ENCODE measurements around the gene SHLD1. TPM values are rescaled to one million over a fixed set of nuclear protein-coding genes. Genes with fewer than 3 reads are reported as not detected.
A peak's percentile ranks its signal among the peaks of the same experiment; 100 is the strongest.
"Not testable (repeated sequence)": the region's sequence is repeated elsewhere in the genome, so short reads cannot be mapped to it uniquely, and the experiment has no call there.

SHLD1 gene
- total RNA-seq (2014; rRNA removed; shearing (Covaris generic)) (1.4 and 5.2 TPM in 2 replicates), polyA plus RNA-seq (2016; fragmentation: Nextera tagmentation; extraction: Ambion mirVana) (15.0 and 15.1 TPM in 2 replicates)
- long read RNA-seq, partial matches to known transcripts, result 0 of 4 reads
- long read RNA-seq, other reads (novel, unspliced or antisense), result 1 of 4 reads

- peak; percentile 92 for ATAC-seq
- Mint-ChIP-seq H3K27me3 (ENCODE audit: insufficient read depth, low read depth, poor library complexity) (peaks cover 4% of the 10 kb centered on the region), H3K27ac (peak within 1 kb of the TSS; percentile 98), H3K4me1 (peaks cover 11% of the 10 kb centered on the region), H3K9me3 (peaks cover 3% of the 10 kb centered on the region; the same call in 2 of the 3 replicates), H3K36me3 (ENCODE audit: low read depth) (peaks cover 3% of the 10 kb centered on the region; the same call in 2 of the 3 replicates), H3K4me3 (peak within 1 kb of the TSS; percentile 82)
- 0 out of 2 replicates have a peak, but pooled peaks cover 6% of the 10 kb centered on the region for H3K9me2 ChIP-seq (ENCODE audit: insufficient read depth)
- H3K27ac ChIP-seq (ENCODE audit: low read depth), result peak within 1 kb of the TSS; percentile 87
- H4K20me1 ChIP-seq (replicated peaks; ENCODE audit: insufficient read depth), result no peaks in the 10 kb centered on the region
- H3F3A ChIP-seq (replicated peaks; ENCODE audit: low read depth), result no peaks in the 10 kb centered on the region
- no peaks in the 10 kb centered on the region for H3K36me3 ChIP-seq (ENCODE audit: insufficient read depth)
- peak within 1 kb of the TSS; percentile 64 for H3K4me2 ChIP-seq
- H3K4me1 ChIP-seq (ENCODE audit: insufficient read depth), result peaks cover 8% of the 10 kb centered on the region
- peak within 1 kb of the TSS; percentile 43; the same call in 1 of the 2 replicates for H2AFZ ChIP-seq
- peak; percentile 96 for DNase-seq (ENCODE audit: low spot score)
- H3K79me2 ChIP-seq (replicated peaks; ENCODE audit: insufficient read depth), result no peaks in the 10 kb centered on the region
- TF ChIP-seq, protein P1, sequence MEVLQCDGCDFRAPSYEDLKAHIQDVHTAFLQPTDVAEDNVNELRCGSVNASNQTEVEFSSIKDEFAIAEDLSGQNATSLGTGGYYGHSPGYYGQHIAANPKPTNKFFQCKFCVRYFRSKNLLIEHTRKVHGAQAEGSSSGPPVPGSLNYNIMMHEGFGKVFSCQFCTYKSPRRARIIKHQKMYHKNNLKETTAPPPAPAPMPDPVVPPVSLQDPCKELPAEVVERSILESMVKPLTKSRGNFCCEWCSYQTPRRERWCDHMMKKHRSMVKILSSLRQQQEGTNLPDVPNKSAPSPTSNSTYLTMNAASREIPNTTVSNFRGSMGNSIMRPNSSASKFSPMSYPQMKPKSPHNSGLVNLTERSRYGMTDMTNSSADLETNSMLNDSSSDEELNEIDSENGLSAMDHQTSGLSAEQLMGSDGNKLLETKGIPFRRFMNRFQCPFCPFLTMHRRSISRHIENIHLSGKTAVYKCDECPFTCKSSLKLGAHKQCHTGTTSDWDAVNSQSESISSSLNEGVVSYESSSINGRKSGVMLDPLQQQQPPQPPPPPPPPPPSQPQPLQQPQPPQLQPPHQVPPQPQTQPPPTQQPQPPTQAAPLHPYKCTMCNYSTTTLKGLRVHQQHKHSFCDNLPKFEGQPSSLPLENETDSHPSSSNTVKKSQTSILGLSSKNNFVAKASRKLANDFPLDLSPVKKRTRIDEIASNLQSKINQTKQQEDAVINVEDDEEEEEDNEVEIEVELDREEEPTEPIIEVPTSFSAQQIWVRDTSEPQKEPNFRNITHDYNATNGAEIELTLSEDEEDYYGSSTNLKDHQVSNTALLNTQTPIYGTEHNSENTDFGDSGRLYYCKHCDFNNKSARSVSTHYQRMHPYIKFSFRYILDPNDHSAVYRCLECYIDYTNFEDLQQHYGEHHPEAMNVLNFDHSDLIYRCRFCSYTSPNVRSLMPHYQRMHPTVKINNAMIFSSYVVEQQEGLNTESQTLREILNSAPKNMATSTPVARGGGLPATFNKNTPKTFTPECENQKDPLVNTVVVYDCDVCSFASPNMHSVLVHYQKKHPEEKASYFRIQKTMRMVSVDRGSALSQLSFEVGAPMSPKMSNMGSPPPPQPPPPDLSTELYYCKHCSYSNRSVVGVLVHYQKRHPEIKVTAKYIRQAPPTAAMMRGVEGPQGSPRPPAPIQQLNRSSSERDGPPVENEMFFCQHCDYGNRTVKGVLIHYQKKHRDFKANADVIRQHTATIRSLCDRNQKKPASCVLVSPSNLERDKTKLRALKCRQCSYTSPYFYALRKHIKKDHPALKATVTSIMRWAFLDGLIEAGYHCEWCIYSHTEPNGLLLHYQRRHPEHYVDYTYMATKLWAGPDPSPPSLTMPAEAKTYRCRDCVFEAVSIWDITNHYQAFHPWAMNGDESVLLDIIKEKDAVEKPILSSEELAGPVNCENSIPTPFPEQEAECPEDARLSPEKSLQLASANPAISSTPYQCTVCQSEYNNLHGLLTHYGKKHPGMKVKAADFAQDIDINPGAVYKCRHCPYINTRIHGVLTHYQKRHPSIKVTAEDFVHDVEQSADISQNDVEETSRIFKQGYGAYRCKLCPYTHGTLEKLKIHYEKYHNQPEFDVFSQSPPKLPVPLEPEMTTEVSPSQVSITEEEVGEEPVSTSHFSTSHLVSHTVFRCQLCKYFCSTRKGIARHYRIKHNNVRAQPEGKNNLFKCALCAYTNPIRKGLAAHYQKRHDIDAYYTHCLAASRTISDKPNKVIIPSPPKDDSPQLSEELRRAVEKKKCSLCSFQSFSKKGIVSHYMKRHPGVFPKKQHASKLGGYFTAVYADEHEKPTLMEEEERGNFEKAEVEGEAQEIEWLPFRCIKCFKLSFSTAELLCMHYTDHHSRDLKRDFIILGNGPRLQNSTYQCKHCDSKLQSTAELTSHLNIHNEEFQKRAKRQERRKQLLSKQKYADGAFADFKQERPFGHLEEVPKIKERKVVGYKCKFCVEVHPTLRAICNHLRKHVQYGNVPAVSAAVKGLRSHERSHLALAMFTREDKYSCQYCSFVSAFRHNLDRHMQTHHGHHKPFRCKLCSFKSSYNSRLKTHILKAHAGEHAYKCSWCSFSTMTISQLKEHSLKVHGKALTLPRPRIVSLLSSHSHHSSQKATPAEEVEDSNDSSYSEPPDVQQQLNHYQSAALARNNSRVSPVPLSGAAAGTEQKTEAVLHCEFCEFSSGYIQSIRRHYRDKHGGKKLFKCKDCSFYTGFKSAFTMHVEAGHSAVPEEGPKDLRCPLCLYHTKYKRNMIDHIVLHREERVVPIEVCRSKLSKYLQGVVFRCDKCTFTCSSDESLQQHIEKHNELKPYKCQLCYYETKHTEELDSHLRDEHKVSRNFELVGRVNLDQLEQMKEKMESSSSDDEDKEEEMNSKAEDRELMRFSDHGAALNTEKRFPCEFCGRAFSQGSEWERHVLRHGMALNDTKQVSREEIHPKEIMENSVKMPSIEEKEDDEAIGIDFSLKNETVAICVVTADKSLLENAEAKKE (CRISPR knock-in tag; IDR thresholded peaks at IDR 0.05), result no peak
- 0 out of 2 replicates have a peak, but pooled peaks have one; percentile 30 for TF ChIP-seq ZNF114 (CRISPR knock-in tag; IDR thresholded peaks at IDR 0.05)
- TF ChIP-seq, protein P2, sequence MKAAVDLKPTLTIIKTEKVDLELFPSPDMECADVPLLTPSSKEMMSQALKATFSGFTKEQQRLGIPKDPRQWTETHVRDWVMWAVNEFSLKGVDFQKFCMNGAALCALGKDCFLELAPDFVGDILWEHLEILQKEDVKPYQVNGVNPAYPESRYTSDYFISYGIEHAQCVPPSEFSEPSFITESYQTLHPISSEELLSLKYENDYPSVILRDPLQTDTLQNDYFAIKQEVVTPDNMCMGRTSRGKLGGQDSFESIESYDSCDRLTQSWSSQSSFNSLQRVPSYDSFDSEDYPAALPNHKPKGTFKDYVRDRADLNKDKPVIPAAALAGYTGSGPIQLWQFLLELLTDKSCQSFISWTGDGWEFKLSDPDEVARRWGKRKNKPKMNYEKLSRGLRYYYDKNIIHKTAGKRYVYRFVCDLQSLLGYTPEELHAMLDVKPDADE (IDR thresholded peaks at IDR 0.05), result peak; percentile 93
- H3K4me3 ChIP-seq, result peak within 1 kb of the TSS; percentile 46
- no peaks in the 10 kb centered on the region for H3K27me3 ChIP-seq (ENCODE audit: insufficient read depth)
These were observed at the start of gene SHLD1 for GRCh38 chr20:5749952-5750779. SHLD1 (plus strand) TSS chr20:5750401; CDS start chr20:5772866, 22,465 bp downstream.

DNA sequence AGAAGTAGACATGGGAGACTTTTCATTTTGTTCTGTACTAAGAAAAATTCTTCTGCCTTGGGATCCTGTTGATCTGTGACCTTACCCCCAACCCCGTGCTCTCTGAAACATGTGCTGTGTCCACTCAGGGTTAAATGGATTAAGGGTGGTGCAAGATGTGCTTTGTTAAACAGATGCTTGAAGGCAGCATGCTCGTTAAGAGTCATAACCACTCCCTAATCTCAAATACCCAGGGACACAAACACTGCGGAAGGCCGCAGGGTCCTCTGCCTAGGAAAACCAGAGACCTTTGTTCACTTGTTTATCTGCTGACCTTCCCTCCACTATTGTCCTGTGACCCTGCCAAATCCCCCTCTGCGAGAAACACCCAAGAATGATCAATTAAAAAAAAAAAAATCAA, 47.9 kb upstream of the SHLD1 start:
- H3K4me1 Mint-ChIP-seq; H3K4me1 ChIP-seq (ENCODE audit: insufficient read depth); H2AFZ ChIP-seq; H3K9me2 ChIP-seq (ENCODE audit: insufficient read depth); H3K27me3 ChIP-seq (ENCODE audit: insufficient read depth); H4K20me1 ChIP-seq (replicated peaks; ENCODE audit: insufficient read depth); H3K27ac ChIP-seq (ENCODE audit: low read depth); H3K4me2 ChIP-seq; H3K4me3 ChIP-seq; H3K79me2 ChIP-seq (replicated peaks; ENCODE audit: insufficient read depth); H3F3A ChIP-seq (replicated peaks; ENCODE audit: low read depth); H3K4me3 Mint-ChIP-seq; H3K27ac Mint-ChIP-seq; H3K27me3 Mint-ChIP-seq (ENCODE audit: insufficient read depth, low read depth, poor library complexity); H3K36me3 Mint-ChIP-seq (ENCODE audit: low read depth); DNase-seq (ENCODE audit: low spot score); ATAC-seq; H3K36me3 ChIP-seq (ENCODE audit: insufficient read depth): not testable (repeated sequence)
- peaks cover 13% of the 10 kb centered on the region for H3K9me3 Mint-ChIP-seq
